ENCODE data around the gene SIGLEC11. TPM values are rescaled to one million over a fixed set of nuclear protein-coding genes. Genes with fewer than 3 reads are reported as not detected.
A peak's percentile ranks its signal among the peaks of the same experiment; 100 is the strongest.
"Not testable (repeated sequence)": the region's sequence is repeated elsewhere in the genome, so short reads cannot be mapped to it uniquely, and the experiment has no call there.

The SIGLEC11 gene
- total RNA-seq, 4 donors from 2014 or later, result 0.33 to 1.7 (median 0.92) TPM

DNA sequence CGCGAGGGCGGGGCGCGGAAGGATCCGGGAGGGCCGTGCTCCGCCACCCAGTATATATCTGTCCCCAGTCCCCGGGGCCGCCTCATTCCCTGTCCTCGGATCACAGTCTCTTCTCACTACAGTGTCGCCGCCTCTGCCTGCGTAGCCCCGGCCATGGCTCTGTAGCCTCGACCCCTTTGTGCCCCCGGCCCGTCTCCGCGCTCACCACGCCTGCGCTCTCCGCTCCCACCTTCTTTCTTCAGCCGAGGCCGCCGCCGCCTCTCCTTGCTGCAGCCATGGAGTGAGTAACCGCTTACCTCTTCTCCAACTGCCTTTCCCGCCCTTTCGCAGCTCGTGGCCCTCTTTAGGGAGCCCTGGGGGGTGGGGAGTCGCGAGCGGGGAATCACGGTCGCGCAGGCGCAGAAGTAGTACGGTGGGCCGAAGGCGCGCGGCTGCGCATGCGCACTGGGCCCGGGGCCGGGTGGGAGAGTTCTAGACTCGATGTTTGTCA is 31.8 kb downstream of the SIGLEC11 start, which contains the start of the genes ATF5 and NUP62:
Gene ATF5, plus strand, starts transcription at position 85 of the 490 bp plus-strand sequence. CDS start 1,646 bp downstream, outside the sequence.
Gene NUP62, minus strand, starts transcription at position 384 of the 490 bp plus-strand sequence. CDS start 19,697 bp downstream, outside the sequence.
- no peak for TF ChIP-seq POLR2A (IDR thresholded peaks at IDR 0.05)
- TF ChIP-seq, protein P1, sequence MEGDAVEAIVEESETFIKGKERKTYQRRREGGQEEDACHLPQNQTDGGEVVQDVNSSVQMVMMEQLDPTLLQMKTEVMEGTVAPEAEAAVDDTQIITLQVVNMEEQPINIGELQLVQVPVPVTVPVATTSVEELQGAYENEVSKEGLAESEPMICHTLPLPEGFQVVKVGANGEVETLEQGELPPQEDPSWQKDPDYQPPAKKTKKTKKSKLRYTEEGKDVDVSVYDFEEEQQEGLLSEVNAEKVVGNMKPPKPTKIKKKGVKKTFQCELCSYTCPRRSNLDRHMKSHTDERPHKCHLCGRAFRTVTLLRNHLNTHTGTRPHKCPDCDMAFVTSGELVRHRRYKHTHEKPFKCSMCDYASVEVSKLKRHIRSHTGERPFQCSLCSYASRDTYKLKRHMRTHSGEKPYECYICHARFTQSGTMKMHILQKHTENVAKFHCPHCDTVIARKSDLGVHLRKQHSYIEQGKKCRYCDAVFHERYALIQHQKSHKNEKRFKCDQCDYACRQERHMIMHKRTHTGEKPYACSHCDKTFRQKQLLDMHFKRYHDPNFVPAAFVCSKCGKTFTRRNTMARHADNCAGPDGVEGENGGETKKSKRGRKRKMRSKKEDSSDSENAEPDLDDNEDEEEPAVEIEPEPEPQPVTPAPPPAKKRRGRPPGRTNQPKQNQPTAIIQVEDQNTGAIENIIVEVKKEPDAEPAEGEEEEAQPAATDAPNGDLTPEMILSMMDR (IDR thresholded peaks at IDR 0.05), result no peak
- H3K4me1 ChIP-seq, result peaks cover 0 to 20% of the 10 kb centered on the region in 2 donors
- H3K9me3 ChIP-seq, result no peaks in the 10 kb centered on the region
- intact Hi-C loops (cut with DNase I), result no loop called here
- no peaks in the 10 kb centered on the region for H3K27me3 ChIP-seq
- no peaks in the 10 kb centered on the region for H3K36me3 ChIP-seq
- peak; percentile 85 to 90 for DNase-seq
- peak within 1 kb of the TSS; percentile 49 to 86 (median 73) for H3K4me3 ChIP-seq (replicated peaks in 1 of 3)
- WGBS, 2 donors, result 0 to 1% methylated on average over 39 to 45 of the region's 48 CpGs
- peak within 1 kb of the TSS; percentile 72 to 91 (median 89) for H3K27ac ChIP-seq

DNA sequence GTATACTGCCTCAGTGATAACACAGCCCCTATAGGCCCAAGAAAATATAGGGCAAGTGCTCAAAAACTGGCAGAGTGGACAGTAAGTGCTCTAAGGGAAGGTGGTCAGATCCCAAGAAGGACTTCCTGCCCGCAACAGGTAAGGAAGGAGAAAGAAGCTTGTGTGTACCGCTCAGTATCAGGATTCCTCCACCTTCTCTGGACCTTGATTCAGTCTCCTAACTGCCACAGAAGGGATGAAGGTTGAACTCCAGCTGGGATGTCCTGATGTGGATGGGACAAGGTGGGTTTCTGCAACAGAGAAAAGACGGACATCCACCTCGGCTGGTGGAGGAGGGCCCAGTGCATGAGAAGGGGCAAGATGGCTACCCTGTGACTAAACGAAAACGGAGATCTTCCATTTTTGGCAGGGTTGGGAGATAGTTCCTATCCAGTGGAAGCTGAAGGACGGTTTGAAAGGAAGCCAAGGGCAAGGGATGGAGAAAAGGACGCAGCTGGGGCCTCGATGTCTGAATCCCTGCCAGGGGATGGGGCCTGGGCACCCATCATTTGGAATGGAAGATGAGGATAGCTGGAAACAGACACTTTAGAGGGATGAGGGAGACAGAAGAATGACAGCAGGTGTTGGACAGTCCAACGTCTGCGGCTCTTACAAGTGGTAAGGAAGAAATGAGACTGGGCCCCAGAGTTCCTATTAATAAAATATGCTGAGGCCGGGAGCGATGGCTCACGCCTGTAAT is 33.3 kb downstream of the SIGLEC11 start:
- no peaks in the 10 kb centered on the region for H3K27me3 ChIP-seq
- intact Hi-C loops (cut with DNase I), result no loop called here
- no peak overlapping the region for H3K4me3 ChIP-seq (replicated peaks in 1 of 3)
- H3K4me1 ChIP-seq, result peaks cover 0 to 20% of the 10 kb centered on the region in 2 donors
- TF ChIP-seq POLR2A (IDR thresholded peaks at IDR 0.05), result no peak
- TF ChIP-seq, protein P1 (IDR thresholded peaks at IDR 0.05), result no peak
- DNase-seq, result no peak
- no peaks in the 10 kb centered on the region for H3K9me3 ChIP-seq
- peaks cover 4 to 10% of the 10 kb centered on the region in 2 donors for H3K36me3 ChIP-seq
- WGBS, 2 donors, result 78 to 80% methylated on average over 14 of the region's 14 CpGs
- no peak overlapping the region for H3K27ac ChIP-seq

DNA sequence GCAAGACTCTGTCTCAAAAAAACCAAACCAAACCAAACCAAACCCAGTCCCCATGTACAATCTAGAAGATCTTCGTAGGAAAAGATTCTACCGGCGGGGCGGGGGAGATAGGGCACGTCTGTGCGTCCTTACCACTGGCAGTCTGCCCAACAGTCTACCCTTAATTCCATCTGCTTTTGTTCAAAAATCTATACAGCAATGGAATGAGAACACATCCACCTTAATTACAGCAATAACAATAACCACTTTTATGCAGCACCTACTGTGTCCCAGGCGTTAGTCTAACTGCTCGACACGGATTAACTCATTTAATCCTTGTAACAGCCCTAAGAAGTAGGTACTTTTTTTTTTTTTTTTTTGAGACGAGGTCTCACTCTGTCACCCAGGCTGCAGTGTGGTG is 34.5 kb downstream of the SIGLEC11 start:
- peaks cover 0 to 20% of the 10 kb centered on the region in 2 donors for H3K4me1 ChIP-seq

DNA sequence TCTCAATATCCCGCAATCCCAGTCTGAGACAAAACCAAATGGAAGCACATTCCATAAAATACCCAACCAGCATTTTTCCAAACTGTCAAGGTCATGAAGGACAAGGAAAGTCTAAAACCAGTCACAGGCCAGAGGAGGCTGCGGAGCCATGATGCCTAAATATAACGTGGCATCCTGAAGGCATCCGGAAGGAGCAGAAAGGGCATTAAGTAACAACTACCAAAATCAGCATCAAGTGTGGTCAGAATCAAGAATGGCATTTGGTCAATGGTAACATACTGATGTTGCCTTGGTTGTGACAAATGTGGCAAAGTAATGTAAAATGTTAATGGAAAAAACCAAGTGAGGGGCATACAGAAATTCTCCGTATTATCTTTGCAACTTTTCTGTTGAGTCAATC is 35.5 kb downstream of the SIGLEC11 start:
- intact Hi-C loops (cut with DNase I), result no loop called here
- H3K4me3 ChIP-seq (replicated peaks in 1 of 3), result no peak overlapping the region
- H3K36me3 ChIP-seq, result peaks cover 4 to 10% of the 10 kb centered on the region in 2 donors
- peaks cover 0 to 19% of the 10 kb centered on the region in 2 donors for H3K4me1 ChIP-seq
- no peaks in the 10 kb centered on the region for H3K27me3 ChIP-seq
- no peaks in the 10 kb centered on the region for H3K9me3 ChIP-seq
- no peak for TF ChIP-seq POLR2A (IDR thresholded peaks at IDR 0.05)
- TF ChIP-seq, protein P1 (IDR thresholded peaks at IDR 0.05), result no peak
- no peak overlapping the region for H3K27ac ChIP-seq
- no peak for DNase-seq
- 96 to 98% methylated on average over 5 of the region's 5 CpGs for WGBS, 2 donors

More for the DNA sequence above, 34.5 kb downstream of the SIGLEC11 start:
- no peak overlapping the region for H3K4me3 ChIP-seq (replicated peaks in 1 of 3)
- peaks cover 4 to 10% of the 10 kb centered on the region in 2 donors for H3K36me3 ChIP-seq
- intact Hi-C loops (cut with DNase I), result no loop called here
- 91 to 96% methylated on average over 10 of the region's 10 CpGs for whole genome bisulfite sequencing, 2 donors
- H3K27me3 ChIP-seq, result no peaks in the 10 kb centered on the region
- no peak overlapping the region for H3K27ac ChIP-seq
- H3K9me3 ChIP-seq, result no peaks in the 10 kb centered on the region
- TF ChIP-seq POLR2A (IDR thresholded peaks at IDR 0.05), result no peak
- TF ChIP-seq, protein P1 (IDR thresholded peaks at IDR 0.05), result no peak
- no peak for DNase-seq

DNA sequence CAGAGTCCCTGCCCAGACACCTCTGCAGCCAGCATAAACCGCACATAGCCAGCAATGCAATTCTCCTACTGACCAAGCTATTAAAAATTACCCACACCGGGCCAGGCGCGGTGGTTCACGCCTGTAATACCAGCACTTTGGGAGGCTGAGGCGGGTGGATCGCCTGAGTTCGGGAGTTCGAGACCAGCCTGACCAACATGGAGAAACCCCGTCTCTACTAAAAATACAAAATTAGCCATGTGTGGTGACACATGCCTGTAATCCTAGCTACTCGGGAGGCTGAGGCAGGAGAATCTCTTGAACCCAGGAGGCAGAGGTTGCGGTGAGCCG is 36.1 kb downstream of the SIGLEC11 start:
- H3K36me3 ChIP-seq; H3K27ac ChIP-seq; H3K27me3 ChIP-seq; H3K4me3 ChIP-seq (replicated peaks in 1 of 3); H3K9me3 ChIP-seq; intact Hi-C loops (cut with DNase I); DNase-seq: not testable (repeated sequence)
- peaks cover 0 to 12% of the 10 kb centered on the region in 2 donors for H3K4me1 ChIP-seq
- 90 to 91% methylated on average over 13 of the region's 13 CpGs for WGBS, 2 donors

All from thyroid gland (tissue), 4 donors.